ENCODE data around the gene ARHGEF19.
"Not testable (repeated sequence)": the region's sequence is repeated elsewhere in the genome, so short reads cannot be mapped to it uniquely, and the experiment has no call there.

Gene ARHGEF19

GRCh38 chr1:16172218-16172830 lies 40.1 kb downstream of the ARHGEF19 start:
- DNase-seq (ENCODE audit: extremely low spot score, insufficient read length, low read depth) (no peak), FAIRE-seq (no peak)

- FAIRE-seq (no peak), DNase-seq (ENCODE audit: extremely low spot score, insufficient read length, low read depth) (no peak)
These were observed 40.9 kb downstream of the ARHGEF19 start for GRCh38 chr1:16171314-16172151.

GRCh38 chr1:16170283-16170673 lies 42.2 kb downstream of the ARHGEF19 start:
- DNase-seq (ENCODE audit: extremely low spot score, insufficient read length, low read depth) (no peak), FAIRE-seq (no peak)

- DNase-seq (ENCODE audit: extremely low spot score, insufficient read length, low read depth) (no peak), FAIRE-seq (no peak)
These were observed 43.7 kb downstream of the ARHGEF19 start for GRCh38 chr1:16168622-16169360.

GRCh38 chr1:16168144-16168495 lies 44.3 kb downstream of the ARHGEF19 start:
- FAIRE-seq; DNase-seq (ENCODE audit: extremely low spot score, insufficient read length, low read depth): not testable (repeated sequence)

GRCh38 chr1:16167331-16168143 lies 44.9 kb downstream of the ARHGEF19 start:
- FAIRE-seq, result peak; percentile 5
- DNase-seq (ENCODE audit: extremely low spot score, insufficient read length, low read depth), result peak; percentile 63

- FAIRE-seq (no peak), DNase-seq (ENCODE audit: extremely low spot score, insufficient read length, low read depth) (no peak)
These were observed 46.3 kb downstream of the ARHGEF19 start for GRCh38 chr1:16166117-16166516.

GRCh38 chr1:16165548-16165947 lies 46.9 kb downstream of the ARHGEF19 start:
- no peak for FAIRE-seq
- DNase-seq (ENCODE audit: extremely low spot score, insufficient read length, low read depth), result no peak

- no peak for DNase-seq (ENCODE audit: extremely low spot score, insufficient read length, low read depth)
- no peak for FAIRE-seq
These were observed 47.4 kb downstream of the ARHGEF19 start for GRCh38 chr1:16165073-16165364.

GRCh38 chr1:16164213-16165072 lies 48.0 kb downstream of the ARHGEF19 start:
- DNase-seq (ENCODE audit: extremely low spot score, insufficient read length, low read depth), result no peak
- no peak for FAIRE-seq

GRCh38 chr1:16163608-16164212 lies 48.7 kb downstream of the ARHGEF19 start:
- FAIRE-seq; DNase-seq (ENCODE audit: extremely low spot score, insufficient read length, low read depth): not testable (repeated sequence)

- DNase-seq (ENCODE audit: extremely low spot score, insufficient read length, low read depth) (no peak), FAIRE-seq (no peak)
These were observed 50.2 kb downstream of the ARHGEF19 start for GRCh38 chr1:16162163-16162822.

GRCh38 chr1:16161717-16162116 lies 50.7 kb downstream of the ARHGEF19 start:
- FAIRE-seq (no peak), DNase-seq (ENCODE audit: extremely low spot score, insufficient read length, low read depth) (no peak)

GRCh38 chr1:16158993-16159831 lies 53.2 kb downstream of the ARHGEF19 start:
- no peak for FAIRE-seq
- no peak for DNase-seq (ENCODE audit: extremely low spot score, insufficient read length, low read depth)

GRCh38 chr1:16158025-16158424 lies 54.4 kb downstream of the ARHGEF19 start:
- no peak for FAIRE-seq
- no peak for DNase-seq (ENCODE audit: extremely low spot score, insufficient read length, low read depth)

GRCh38 chr1:16156848-16157495 lies 55.5 kb downstream of the ARHGEF19 start:
- no peak for FAIRE-seq

More at GRCh38 chr1:16156848-16157495, 55.5 kb downstream of the ARHGEF19 start:
- no peak for DNase-seq (ENCODE audit: extremely low spot score, insufficient read length, low read depth)

Measured in GM18507 (cell line).